Right cardiac atrium (tissue), 5 donors: Measurements from ENCODE around the gene CLEC16A. TPM values are rescaled to one million over a fixed set of nuclear protein-coding genes. Genes with fewer than 3 reads are reported as not detected.
A peak's percentile ranks its signal among the peaks of the same experiment; 100 is the strongest.

Experiments used
- ATAC-seq, 2 donors: fragments of 200-7000 bp; cut with Tn5 transposase; one replicate each; pipeline versions ENCODE4 v1.8.0 to v1.9.1; 2020; ENCODE audit warnings: moderate library complexity in 2 of 2, mild to moderate bottlenecking in 1 of 2
- DNase-seq, 3 donors: peaks; one replicate each; pipeline ENCODE4 v3.0.0-alpha.2; 2020
- H3K27ac ChIP-seq: one replicate; pipeline ENCODE4 v1.5.1; 2013; ENCODE audit warnings: mild to moderate bottlenecking, low read length, control low read depth, moderate library complexity
- H3K27me3 ChIP-seq: one replicate; pipeline ENCODE4 v1.6.1; 2013; ENCODE audit not compliant: control insufficient read depth, insufficient read depth
- H3K4me1 ChIP-seq: one replicate; pipeline ENCODE4 v1.6.1; 2013; ENCODE audit warnings: low read length; ENCODE audit not compliant: control insufficient read depth, insufficient read depth
- H3K4me3 ChIP-seq: one replicate; pipeline ENCODE4 v1.5.1; 2013; ENCODE audit warnings: low read length, control low read depth
- H3K9me3 ChIP-seq: one replicate; pipeline ENCODE4 v1.6.1; 2013; ENCODE audit warnings: low read length; ENCODE audit not compliant: control insufficient read depth
- WGBS: extraction: QIAGEN DNeasy Blood & Tissue Kit; methylation state at CpG from one replicate; pipeline ENCODE4 v1.1.7; 2013; 5-methylcytosine and 5-hydroxymethylcytosine counted together
- intact Hi-C, 4 donors: fragments of 100-400 bp; cut with DNase I; formaldehyde crosslinking; loops; one replicate each; pipeline versions ENCODE4 v1.11.0 to v1.14.0; 2022 to 2023
- polyA plus RNA-seq: library from polyadenylated mRNA; stranded (reverse); fragments of 200-250 nt; gene quantifications from one replicate; pipeline ENCODE4 v1.2.3, GENCODE V29; 2013
- total RNA-seq, 4 donors: library from RNA; stranded (reverse); fragmentation: NEBNext Ultra II Directional; extraction: Animal tissue kit (Norgen Biotek cat#: 25700); gene quantifications; one replicate each; pipeline ENCODE4 v1.2.1, GENCODE V29; 2021
- donor health status: healthy with polysubstance abuse.
- donor health status: DM: no; HTN: yes; CAD: no.
- donor health status: DM: no; HTN: no; CAD: no.
- donor health status: DM: no; HTN: yes; CAD: no; lungs with severe emphysema.
- donor health status: DM: yes; HTN: yes; CAD: no.

Gene CLEC16A
- total and polyA plus RNA-seq, 5 donors = 14.9 to 31.5 (median 29.2) TPM

DNA sequence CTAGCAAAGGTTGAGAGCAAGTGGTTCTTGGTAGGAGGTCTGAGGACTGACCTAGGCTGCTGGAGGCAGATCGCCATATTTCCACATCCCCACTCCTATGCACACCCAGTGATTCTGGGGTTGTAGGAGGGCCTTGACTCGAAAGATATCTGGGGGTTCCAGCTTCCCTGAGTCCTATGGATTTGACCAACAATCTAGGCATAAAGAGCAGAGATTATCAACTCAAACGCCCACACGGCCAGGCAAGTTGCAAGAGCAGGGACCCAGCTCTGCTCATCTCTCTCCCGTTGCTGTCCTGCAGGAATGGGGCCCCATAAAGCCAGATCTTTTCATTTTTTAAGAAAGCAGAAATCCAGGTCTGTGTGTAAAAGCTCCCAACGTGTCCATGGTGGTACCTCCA, 217.1 kb downstream of the CLEC16A start:
- H3K27ac ChIP-seq = peak overlapping the region; percentile 87
- WGBS = 71% methylated on average over 6 of the region's 6 CpGs
- no peak overlapping the region for H3K4me3 ChIP-seq
- H3K27me3 ChIP-seq = no peaks in the 10 kb centered on the region
- H3K9me3 ChIP-seq = no peaks in the 10 kb centered on the region
- ATAC-seq (no peak), DNase-seq (peak in 1 of 3 donors; percentile 9)
- peaks cover 12% of the 10 kb centered on the region for H3K4me1 ChIP-seq
- intact Hi-C loops = no loop called here

DNA sequence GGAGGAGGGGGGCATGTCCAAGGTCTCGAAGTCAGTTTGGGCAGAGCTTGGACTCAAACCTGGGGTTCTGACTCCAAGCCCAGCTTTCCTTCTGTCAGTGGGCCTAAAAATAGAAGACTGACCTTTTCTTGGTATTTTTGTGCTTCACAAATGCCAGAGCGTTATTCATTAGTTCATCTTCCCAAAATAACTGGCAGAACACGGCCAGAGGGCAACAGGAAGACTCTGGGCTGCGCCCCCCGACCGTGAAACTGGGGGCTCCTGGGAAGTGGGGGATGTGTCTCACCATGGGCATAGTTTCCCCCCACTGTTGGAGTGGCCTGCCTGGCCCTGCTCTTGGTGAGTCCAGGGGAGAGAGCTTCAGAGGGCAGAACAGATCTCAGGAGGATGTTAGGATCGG, 217.6 kb downstream of the CLEC16A start:
- no peaks in the 10 kb centered on the region for H3K27me3 ChIP-seq
- H3K4me1 ChIP-seq = peaks cover 12% of the 10 kb centered on the region
- DNase-seq (peak in 1 of 3 donors; percentile 31), ATAC-seq (peak; percentile 36 to 64)
- H3K9me3 ChIP-seq = no peaks in the 10 kb centered on the region
- no peak overlapping the region for H3K4me3 ChIP-seq
- intact Hi-C loops = no loop called here
- WGBS = 17% methylated on average over 7 of the region's 7 CpGs
- peak overlapping the region; percentile 95 for H3K27ac ChIP-seq

DNA sequence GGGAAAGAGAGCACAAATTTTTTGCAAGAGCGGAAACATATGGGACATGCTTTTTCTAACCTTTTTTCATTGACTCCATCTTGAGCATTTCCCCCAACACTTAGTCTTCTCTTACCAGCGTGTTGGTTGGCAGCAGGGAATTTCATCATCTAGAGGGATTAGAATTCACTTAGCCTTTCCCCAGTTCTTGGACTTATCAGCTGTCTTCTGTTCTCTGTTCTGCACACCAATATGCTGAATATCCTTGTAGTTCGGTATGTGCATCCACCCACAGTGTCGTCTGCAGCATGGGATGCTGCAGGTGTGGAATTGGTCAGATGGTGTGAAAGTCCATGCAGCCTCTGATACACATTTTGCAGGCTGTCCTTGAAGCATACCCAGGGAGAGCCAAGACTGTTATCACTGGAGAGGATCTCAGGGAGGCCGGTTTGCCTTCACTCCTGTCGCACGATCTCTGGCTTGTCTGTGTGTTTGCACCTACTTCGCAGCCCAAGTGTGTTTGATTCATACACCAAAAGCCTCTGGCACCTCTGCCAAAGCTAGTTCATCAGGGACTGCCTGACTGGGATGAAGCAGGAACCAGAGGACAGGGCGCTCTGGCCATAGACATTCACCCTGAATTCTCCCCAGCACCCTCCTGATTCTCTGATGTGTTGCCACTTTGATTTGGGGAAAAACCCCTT, 218.4 kb downstream of the CLEC16A start:
- WGBS = 68% methylated on average over 9 of the region's 9 CpGs
- Histone ChIP-seq H3K27ac (peak overlapping the region; percentile 95), H3K27me3 (no peaks in the 10 kb centered on the region), H3K4me3 (no peak overlapping the region), H3K9me3 (no peaks in the 10 kb centered on the region), H3K4me1 (peaks cover 12% of the 10 kb centered on the region)
- intact Hi-C loops = no loop called here
- ATAC-seq (peak in 1 of 2 donors; percentile 35), DNase-seq (peak in 1 of 3 donors; percentile 28)

DNA sequence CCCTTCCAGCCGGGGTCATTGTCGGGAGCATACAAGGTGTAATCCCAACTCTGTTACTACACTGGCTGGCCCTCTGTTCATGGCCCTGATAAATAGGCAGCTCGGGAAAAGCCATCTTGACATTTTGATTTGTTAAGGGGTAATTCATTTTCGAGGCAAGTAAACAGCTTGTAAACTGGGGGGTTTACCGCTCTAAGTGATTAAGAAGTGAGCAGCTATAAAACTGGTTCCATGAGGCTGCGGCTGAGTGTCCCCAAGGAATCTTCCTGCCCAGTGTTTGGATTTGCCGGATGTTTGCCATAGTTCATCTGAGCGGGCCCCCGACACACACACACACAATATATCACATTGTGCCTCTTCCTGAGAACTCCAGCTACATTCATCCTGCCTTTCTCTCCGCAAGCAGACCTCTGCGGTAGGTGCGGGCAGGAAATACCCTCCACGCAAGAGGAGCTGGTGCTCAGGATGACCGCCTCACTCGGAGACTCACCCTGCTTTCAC, 219.4 kb downstream of the CLEC16A start:
- Histone ChIP-seq H3K4me1 (peaks cover 16% of the 10 kb centered on the region), H3K27me3 (no peaks in the 10 kb centered on the region), H3K9me3 (no peaks in the 10 kb centered on the region), H3K27ac (peak overlapping the region; percentile 15), H3K4me3 (no peak overlapping the region)
- WGBS = 86% methylated on average over 15 of the region's 15 CpGs
- intact Hi-C loops = no loop called here
- peak in 1 of 3 donors; percentile 8 for DNase-seq
- ATAC-seq = no peak

DNA sequence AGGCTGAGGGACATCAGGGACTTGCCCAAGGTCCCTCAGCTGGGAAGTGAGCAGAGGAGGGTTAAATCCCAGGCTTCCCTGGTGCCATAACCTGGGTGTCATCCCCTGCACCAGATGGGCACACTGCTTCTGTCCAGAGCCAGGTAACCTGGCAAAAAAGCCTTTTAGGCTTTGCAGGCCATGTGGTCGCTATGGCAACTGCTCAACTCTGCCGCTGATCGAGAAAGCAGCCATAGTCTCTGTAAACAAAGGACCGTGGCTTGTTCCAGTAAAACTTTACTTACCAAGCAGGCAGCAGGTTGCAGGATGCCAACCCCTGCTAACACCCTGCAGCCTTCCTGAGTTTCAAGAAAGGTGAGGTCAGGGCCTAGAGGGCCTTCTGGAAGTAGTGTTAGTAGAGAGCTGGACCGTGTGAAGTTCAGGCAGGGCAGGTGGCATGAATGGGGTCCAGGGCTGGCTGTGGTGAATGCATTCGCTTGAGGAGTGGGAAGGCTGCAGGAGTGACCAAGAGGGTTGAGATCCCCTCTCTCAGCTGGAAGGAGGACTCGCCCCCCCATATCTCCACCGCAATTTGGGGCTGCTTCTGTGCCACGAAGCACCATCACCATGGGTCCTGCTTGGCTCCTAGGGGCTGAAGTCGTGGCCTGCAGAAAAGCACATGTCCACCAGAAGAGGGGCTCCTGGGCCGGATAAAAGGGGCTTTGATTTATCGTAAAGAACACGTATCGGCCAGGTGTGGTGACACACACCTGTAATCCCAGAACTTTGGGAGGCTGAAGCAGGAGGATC, 220.3 kb downstream of the CLEC16A start:
- Histone ChIP-seq H3K27ac (no peak overlapping the region), H3K27me3 (no peaks in the 10 kb centered on the region), H3K9me3 (no peaks in the 10 kb centered on the region), H3K4me1 (peaks cover 19% of the 10 kb centered on the region), H3K4me3 (no peak overlapping the region)
- peak in 1 of 3 donors; percentile 18 for DNase-seq
- WGBS = 95% methylated on average over 14 of the region's 14 CpGs
- ATAC-seq = no peak
- intact Hi-C loops = no loop called here

DNA sequence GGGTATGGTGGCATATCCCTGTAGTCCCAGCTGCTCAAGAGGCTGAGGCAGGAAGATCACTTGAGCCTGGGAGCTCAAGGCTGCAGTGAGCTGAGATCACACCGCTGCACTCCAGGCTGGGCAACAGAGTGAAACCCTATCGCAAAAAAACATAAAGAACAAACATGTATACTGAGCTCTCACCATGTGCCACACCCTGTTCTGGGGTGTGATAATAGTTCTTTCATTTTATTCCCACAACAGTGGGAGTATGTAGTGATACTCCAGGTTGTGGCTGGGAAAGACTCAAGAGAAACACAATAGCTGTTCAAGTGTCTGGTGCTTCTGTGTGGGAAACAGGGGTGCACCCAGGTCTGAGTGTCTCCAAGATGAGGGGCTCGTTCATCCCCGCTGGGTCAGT, 221.0 kb downstream of the CLEC16A start:
- no peak overlapping the region for H3K27ac ChIP-seq
- DNase-seq (peak in 1 of 3 donors; percentile 3), ATAC-seq (no peak)
- H3K27me3 ChIP-seq = no peaks in the 10 kb centered on the region
- H3K4me3 ChIP-seq = no peak overlapping the region
- peaks cover 19% of the 10 kb centered on the region for H3K4me1 ChIP-seq
- intact Hi-C loops = no loop called here
- 97% methylated on average over 4 of the region's 4 CpGs for WGBS
- no peaks in the 10 kb centered on the region for H3K9me3 ChIP-seq

DNA sequence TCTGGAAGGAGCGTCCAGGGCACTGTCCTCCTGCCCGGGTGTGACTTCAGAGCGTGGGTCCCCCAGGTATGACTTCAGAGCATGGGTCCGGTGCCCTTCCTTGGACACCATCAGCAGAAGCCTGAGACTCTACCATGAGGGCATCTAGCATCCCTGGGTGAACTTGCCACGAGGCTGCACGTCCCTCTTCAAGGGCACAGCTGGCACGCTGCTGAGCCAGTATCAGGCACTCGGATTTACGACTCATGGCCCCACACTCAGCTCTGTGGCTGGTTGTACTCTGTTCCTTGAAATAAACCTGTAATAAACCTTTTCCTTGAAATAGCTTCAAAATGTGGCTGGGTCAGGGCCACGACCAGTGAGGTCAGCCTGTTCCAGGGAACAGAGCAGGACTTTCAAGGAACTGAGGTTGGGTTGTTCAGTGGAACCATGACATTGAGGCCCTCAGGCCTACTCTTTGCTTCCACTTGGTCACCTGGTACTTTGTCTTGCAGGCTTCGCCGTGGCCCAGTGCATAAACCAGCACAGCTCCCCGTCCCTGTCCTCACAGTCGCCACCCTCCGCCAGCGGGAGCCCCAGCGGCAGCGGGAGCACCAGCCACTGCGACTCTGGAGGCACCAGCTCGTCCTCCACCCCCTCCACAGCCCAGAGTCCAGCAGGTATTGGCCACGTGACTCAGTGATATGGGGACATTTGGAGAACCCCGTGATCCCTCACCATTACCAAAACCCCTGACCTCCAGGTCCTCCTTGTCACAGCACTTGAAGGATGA, 221.7 kb downstream of the CLEC16A start:
- peak in 1 of 3 donors; percentile 40 for DNase-seq
- Histone ChIP-seq H3K4me3 (no peak overlapping the region), H3K27me3 (no peaks in the 10 kb centered on the region), H3K9me3 (no peaks in the 10 kb centered on the region), H3K4me1 (peaks cover 18% of the 10 kb centered on the region), H3K27ac (no peak overlapping the region)
- no peak for ATAC-seq
- WGBS = 96% methylated on average over 22 of the region's 22 CpGs
- intact Hi-C loops = no loop called here

DNA sequence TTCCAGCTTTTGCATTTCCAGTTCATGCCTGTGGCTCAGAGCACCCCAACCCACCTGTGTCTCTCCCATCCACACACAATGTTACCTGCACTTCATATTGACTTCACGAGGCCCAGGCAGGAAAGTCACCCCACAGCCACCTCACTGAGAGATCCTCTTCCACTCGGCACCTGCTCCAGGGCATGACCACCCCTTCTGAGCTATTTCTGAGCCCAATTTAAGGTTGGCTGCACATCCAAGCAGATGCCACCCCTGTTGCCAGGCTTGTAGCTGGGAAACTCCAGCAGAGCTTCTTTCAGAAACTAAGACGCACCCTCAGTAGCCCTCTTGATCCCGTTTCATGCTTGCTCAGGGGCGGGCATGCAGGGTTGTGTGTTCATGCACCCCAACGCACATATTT, 223.2 kb downstream of the CLEC16A start:
- no peaks in the 10 kb centered on the region for H3K27me3 ChIP-seq
- H3K27ac ChIP-seq = no peak overlapping the region
- no peak overlapping the region for H3K4me3 ChIP-seq
- DNase-seq (peak in 1 of 3 donors; percentile 3), ATAC-seq (no peak)
- intact Hi-C loops = no loop called here
- WGBS = 96% methylated on average over 6 of the region's 6 CpGs
- no peaks in the 10 kb centered on the region for H3K9me3 ChIP-seq
- H3K4me1 ChIP-seq = peaks cover 14% of the 10 kb centered on the region

DNA sequence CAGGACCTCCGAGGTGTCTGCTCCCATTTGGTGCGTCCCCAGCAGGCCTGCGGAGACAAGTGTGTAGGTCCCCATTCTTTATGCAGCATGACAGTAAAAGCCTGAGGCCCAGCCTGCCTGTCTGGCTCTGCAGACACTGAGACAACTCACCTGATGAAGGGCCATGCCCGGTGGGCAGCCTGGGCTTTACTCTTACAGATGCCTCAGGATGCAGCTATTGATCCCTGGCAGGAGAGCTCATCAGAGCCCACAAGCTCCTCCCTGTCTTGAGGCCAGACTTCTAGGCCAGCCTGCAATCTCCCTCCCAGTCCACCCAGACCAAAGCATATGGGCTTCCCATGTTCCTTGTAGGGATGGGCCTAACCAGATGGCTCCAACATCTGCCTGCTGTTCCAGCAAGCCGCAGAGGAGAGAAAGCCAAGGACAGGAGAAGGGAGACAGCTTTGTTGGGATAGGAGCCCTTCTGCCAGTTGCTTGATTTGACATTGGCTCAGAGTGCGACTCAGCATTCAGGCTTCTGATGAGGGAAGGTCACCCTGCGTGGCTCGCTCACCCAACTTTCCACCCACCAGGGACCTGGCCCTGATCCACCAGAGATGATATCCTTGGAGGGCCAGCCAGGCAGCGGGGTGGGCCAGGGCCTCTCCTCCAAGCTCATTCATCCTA, 224.2 kb downstream of the CLEC16A start:
- DNase-seq = peak in 1 of 3 donors; percentile 57
- 70% methylated on average over 9 of the region's 9 CpGs for WGBS

DNA sequence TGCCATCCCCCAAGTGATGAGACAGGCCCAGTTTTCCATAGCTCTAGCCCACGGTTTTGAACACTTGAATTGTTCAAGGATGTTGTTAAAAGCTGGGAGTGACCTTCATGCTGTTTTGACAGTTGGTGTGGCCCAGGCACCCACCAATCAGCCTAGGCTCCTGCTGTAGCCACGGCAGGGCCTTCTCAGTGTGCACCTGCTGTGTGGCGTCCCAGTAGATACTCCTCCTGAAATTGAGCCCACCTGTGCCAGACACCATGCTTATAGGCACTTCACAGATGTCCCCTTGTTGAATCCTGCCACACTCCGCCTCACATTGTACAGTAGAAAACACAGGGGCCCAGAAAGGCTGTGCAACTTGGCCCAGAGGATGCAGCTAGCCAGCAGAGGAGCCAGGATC, 225.3 kb downstream of the CLEC16A start:
- Histone ChIP-seq H3K9me3 (no peaks in the 10 kb centered on the region), H3K27ac (no peak overlapping the region), H3K4me3 (no peak overlapping the region), H3K27me3 (no peaks in the 10 kb centered on the region), H3K4me1 (peaks cover 9% of the 10 kb centered on the region)
- no peak for DNase-seq
- intact Hi-C loops = no loop called here
- no peak for ATAC-seq
- WGBS = 93% methylated on average over 4 of the region's 4 CpGs

More for the DNA sequence above, 224.2 kb downstream of the CLEC16A start:
- H3K4me3 ChIP-seq = no peak overlapping the region
- peak; percentile 19 to 29 for ATAC-seq
- H3K27ac ChIP-seq = no peak overlapping the region
- H3K27me3 ChIP-seq = no peaks in the 10 kb centered on the region
- no peaks in the 10 kb centered on the region for H3K9me3 ChIP-seq
- peaks cover 10% of the 10 kb centered on the region for H3K4me1 ChIP-seq
- intact Hi-C loops = no loop called here
